GM21786 (cell line): Measurements from ENCODE around the gene ILDR1.
"Not testable (repeated sequence)": the region's sequence is repeated elsewhere in the genome, so short reads cannot be mapped to it uniquely, and the experiment has no call there.

Experiments used
- ATAC-seq: cut with Tn5 transposase; IDR thresholded peaks from one replicate; pipeline ENCODE4 v1.9.1; 2021; ENCODE audit not compliant: unreplicated experiment

Gene ILDR1

DNA sequence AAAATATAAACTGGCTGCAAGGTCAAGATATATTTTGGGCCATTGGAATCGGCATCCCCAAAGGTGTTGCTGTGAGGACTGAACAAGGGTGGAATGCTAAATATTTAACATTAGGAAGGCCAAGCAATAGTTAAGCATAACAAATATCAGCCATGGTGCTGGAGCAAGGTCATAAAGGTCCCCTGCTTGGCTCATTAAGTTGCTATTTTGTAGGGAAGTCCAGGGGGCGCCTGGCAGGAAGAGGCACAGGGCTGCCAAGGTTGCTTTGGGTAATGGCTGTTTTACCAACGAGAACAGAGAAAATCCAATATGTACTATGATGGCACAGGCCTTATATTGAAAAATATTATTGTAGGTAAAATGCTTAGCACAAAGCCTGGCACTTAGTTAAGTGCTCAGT lies 65.7 kb downstream of the ILDR1 start:
- ATAC-seq = no peak

DNA sequence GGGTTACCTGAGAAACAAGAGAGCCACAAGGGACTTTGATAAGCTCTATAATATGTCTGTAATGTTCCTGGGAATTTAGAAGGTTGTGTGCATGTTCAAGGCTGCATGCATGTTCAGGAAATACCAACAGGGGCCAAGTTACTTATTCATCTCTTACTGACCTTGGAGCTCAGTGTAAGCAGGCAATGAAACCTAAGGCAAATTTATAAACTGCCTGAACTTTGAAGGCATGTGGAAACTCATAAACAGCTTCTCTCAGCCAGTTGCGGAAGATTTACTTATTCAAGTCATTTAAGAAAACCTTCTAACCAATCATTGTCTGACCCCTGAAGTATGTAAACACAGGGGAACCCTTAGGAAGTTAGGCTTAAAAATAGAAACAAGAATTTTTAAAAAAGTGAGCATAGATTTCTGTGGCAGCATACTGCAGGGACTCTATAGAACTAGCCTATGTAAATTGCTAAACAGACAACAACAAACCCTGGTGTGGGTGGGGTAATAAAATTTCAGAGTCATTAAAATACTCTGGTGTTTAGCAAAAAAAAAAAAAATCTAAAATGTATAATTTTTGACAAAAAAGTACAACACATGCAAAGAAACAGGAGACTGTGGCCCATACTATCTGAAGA lies 70.6 kb downstream of the ILDR1 start:
- no peak for ATAC-seq

DNA sequence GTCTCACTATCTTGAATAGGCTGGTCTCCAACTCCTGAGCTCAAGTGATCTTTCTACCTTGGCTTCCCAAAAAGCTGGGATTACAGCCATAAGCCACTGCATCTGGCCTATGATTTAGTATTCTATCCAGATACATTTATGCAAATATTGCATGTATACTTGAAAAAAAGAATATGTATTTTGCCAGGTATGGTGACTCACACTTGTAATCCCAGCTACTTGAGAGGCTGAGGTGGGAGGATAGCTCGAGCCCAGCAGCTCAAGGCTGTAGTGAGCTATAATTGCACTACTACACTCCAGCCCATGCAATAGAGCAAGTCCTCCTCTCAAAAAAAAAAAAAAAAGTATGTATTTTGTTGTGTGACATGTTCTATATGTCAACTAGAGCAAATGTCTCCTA lies 73.4 kb downstream of the ILDR1 start:
- no peak for ATAC-seq

DNA sequence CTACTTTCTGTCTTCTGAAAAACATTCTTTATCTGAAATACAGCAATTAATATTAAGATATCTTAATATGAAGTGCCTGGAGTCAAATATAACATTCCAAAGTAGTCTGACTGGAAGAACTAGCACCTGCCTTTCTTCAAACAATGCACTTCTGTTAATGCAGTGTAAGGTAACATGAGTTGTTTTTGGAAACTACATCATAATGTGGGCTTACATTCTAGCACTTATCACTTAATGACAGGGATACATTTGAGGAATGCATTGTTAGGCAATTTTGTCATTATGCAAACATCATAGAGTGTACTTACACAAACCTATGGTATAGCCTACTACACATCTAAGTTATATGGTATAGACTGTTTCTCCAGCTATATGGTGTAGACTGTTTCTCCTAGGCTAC lies 78.6 kb downstream of the ILDR1 start:
- no peak for ATAC-seq

DNA sequence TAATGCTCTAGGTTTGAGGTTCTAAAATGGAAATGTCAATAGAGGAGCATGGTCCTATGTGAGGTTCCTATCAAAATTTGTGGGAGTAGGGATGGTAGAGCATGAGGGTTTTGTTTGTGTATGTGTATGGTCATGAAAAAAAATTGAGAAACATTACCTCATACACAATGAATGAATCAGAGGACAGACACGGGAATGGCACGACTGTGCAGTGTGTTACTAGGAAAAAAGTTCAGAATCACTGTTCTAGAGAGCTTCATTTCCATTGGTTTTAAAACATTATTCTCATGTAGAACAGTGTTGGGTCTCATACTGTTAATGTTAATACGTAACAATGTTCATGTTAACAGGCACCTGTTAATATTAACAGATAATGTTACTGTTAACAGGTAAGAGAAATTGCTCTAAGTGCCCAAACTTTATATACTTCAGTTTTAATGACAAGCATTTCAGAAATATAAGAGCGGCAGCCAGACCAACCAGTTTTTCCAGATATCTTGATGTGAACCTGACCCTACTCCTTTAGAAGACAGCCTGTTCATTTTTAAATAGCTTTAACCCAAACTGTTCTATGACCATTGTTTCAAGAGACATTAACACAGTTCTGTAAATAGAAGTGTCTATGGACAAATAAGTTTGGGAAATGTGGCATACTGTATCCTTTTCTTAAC lies 79.8 kb downstream of the ILDR1 start:
- no peak for ATAC-seq

DNA sequence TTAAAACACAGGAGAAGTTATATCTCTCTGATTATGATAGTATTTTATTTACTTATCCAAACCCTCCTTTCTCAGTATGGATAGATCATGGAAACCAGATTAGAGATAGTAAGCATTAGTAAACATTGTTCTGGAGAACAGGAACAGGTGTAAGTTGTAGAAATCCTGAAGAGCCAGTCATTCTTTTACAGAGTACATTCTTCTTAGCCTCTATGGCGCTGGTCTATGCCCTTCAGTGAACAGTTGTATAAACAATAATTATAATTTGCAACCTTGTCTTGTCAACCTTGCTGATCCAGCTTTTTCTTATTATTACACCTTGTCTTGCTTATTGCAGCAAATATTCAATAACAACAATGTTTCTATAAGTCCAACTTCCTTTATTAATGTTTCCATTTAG lies 80.5 kb downstream of the ILDR1 start:
- no peak for ATAC-seq

DNA sequence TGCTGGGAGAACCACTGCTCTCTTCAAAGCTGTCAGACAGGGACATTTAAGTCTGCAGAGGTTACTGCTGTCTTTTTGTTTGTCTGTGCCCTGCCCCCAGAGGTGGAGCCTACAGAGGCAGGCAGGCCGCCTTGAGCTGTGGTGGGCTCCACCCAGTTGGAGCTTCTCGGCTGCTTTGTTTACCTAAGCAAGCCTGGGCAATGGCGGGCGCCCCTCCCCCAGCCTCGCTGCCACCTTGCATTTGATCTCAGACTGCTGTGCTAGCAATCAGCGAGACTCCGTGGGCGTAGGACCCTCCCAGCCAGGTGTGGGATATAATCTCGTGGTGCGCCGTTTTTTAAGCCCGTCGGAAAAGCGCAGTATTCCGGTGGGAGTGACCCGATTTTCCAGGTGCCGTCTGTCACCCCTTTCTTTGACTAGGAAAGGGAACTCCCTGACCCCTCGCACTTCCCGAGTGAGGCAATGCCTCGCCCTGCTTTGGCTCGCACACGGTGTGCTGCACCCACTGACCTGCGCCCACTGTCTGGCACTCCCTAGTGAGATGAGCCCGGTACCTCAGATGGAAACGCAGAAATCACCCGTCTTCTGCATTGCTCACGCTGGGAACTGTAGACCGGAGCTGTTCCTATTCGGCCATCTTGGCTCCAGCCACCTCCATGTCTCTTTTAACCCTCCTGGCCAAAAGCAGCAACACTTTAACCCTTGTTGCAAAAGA lies 83.7 kb downstream of the ILDR1 start:
- ATAC-seq = not testable (repeated sequence)
